Activated T-cell treated with anti-CD3 and anti-CD28 coated beads, Interleukin-2, amount 50 U/mL, for 48 hours (primary cell): ENCODE data around the gene RIOK2.
"Not testable (repeated sequence)": the region's sequence is repeated elsewhere in the genome, so short reads cannot be mapped to it uniquely, and the experiment has no call there.

Experiments used
- DNase-seq, 2 experiments: peaks; one replicate each; pipeline ENCODE4 v3.0.0-alpha.2; 2020

Gene RIOK2

DNA sequence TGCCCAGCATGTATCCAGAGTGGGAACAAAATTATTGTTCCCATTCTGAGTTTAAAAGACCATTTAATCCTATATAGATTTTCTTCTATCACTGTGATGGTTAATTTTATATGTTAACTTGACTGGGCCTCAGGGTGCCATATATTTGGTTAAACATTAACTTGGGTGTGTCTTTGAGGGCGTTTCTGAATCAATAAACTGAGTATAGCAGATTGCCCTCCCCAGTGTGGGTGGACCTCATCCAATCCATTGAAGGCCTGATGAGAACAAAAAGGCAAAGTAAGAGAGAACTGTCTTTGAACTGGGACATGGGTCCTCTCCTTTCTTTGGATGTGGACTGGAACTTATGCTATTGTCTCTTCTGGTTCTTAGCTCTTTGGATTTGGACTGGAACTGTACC lies 17.3 kb downstream of the RIOK2 start:
- no peak for DNase-seq

DNA sequence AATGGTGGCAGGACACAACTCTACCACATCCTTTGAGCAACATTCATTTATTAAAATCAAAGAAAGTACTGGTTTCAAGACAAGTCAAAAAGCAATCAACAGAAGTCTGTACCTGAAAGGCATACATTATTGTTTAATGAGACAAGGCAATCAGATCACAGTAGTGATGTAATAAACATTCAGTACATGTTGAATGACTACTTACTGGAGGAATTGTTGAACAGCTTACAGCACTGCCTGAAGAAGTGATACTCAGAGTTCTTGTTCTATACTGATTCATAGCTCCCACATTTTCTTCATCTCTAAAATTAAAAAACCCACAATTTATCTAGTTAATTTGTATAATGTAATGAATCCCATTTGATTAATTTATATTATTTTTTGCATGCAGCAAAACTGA lies 18.2 kb downstream of the RIOK2 start:
- DNase-seq: no peak

GRCh38 chr5:97163790-97164285 lies 19.2 kb downstream of the RIOK2 start:
- DNase-seq: no peak

DNA sequence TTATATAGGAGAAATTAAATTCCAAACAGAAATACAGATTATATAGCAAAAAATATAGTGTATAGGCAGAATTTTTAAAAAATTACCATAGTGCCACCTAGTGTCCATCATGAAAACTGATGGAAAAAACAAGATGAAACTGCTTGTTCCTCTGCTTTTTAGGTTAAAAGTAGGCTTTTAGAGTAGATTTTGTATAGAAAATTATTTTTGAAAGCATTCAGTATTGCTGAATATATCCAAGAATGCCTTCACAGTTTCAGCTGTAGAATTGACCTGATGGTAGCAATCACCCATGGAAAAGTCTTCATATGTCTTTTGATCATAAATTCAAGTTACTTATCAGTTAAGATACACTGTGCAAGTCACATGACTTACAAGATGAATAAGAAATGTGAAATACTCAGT lies 19.7 kb downstream of the RIOK2 start:
- no peak for DNase-seq

DNA sequence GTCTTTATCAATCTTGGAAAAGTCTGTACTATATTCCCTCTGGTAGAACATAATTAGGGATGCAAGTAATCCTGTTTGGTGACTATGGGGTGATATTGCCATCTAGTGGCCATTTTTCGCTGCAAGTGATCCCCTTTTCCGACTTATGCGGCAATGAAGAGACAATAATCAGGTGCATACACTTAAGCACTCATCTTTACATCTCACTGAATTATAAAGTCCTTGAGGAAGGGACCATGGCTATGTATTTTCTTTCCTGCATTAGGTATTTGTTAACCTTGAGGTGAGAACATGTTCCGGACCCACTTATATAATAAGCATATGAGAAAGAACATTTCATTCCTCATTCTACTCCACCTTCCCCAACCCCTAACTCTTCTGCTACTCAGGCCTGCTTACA lies 21.0 kb downstream of the RIOK2 start:
- DNase-seq: peak; percentile 53 to 58

GRCh38 chr5:97157689-97158088 lies 25.4 kb downstream of the RIOK2 start:
- no peak for DNase-seq

DNA sequence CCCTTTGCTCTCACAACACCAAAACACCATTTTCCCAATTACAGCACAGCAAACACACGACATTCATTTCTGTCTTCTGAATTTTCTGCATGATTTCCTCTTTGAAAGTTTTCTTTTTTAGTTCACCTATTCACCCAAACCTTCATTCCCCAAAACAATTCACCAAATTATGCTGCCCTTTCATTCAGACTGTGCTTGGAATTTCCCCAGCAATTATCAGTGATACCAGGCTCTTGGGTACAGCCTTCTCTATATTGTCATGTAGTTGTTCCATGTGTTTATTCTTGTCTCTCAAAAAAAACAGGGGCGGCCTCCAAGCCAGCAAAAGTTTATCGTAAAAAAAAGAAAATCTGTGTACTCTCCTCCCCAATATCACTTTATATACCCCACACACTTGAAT lies 31.7 kb downstream of the RIOK2 start:
- DNase-seq: no peak

- DNase-seq: no peak
Measured at GRCh38 chr5:97150401-97150800, 32.6 kb downstream of the RIOK2 start.

DNA sequence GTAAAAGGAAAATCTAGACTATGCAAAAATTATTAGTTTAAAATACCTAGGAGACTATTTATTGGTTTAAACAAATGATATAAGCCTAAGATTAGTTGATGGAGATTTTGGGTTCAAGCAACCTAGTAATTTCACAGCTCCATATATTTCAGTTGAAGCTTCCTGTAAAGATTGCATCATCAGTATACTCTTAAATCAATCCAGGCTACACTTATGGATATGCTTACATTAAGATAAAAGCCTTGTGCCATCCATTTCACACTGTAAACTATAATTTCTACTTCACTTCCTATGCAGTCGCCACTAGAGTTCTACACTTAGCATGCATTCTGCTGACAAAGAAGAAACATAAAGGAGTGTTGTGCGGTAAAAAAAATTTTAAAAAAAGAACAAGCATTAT lies 33.3 kb downstream of the RIOK2 start:
- DNase-seq: no peak

GRCh38 chr5:97148288-97148687 lies 34.8 kb downstream of the RIOK2 start:
- no peak for DNase-seq

DNA sequence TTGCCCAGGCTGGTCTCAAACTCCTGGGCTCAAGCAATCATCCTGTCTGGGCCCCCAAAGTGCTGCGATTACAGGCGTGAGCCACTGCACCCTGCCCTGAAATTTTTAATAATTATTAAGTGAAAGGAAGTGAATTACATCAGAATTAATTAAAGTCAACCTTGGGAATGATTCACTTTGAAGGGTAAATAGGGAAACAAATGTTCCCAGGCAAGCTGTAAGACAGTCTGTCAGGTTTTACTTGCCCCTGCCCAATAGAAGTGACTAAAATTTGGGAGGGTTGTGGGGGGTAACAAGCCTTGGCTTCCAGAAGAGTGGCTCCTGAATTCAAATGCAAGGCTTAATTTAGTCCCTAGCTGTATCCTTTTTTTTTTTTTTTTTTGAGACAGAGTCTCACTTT lies 39.3 kb downstream of the RIOK2 start:
- no peak for DNase-seq

DNA sequence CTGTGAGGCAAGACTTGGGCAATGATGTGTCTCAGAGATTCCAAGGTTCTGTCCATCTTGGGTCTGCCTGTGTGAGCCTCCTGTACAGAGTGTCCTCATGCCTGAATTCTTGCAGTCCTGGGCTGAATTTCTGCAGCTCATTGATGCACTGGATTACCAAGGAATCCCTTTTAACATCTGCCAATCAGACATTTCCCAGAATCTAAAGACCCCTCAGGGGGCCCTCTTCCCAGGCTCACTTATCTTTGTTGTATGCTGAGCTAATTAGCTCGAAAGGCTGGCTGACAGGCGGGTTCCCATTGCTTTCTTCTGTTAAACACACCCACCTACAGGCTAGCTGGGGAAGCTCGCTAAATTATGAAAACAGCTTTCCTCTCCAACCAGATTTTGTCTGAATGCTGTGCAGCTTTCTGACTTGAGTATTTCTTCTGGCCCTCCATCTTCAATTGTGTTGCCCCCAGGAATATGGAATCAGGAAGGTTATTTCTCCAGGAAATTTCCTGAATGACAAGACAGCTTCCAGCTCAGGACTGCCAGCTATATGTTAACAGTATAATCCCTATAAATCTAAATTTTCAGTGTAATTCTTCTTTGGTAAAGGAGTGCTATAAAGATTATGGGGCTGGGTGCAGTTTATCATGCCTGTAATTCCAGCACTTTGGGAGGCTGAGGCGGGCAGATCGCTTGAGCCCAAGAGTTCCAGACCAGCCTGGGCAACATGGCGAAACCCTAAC lies 40.4 kb downstream of the RIOK2 start, which contains the start of gene LIX1:
TSS of gene LIX1 (minus strand) at position 91 of the 734 bp plus-strand sequence. CDS start at position 56, 35 bp downstream.
- DNase-seq: peak; percentile 31 to 39

- no peak for DNase-seq
Measured at GRCh38 chr5:97141539-97141938, 41.5 kb downstream of the RIOK2 start.

DNA sequence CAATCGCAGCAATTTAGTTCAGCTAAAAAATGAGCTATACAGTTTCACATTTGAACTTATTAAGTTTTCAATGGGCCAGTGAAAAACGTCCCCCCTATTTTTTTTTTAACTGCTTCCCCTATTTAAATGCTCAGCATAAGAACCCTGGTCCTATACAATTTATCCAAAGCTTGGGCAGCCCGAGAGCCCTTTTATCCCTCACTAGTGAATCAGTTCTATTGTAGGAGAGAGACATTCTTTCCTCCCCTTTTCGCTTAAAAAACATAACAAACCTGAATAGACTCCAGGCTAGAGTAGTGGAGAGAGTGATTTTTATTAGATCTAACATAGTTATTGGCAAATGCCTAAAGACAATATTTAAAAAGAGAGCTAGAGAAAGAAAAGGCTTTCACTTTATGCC lies 42.0 kb downstream of the RIOK2 start:
- DNase-seq: no peak

DNA sequence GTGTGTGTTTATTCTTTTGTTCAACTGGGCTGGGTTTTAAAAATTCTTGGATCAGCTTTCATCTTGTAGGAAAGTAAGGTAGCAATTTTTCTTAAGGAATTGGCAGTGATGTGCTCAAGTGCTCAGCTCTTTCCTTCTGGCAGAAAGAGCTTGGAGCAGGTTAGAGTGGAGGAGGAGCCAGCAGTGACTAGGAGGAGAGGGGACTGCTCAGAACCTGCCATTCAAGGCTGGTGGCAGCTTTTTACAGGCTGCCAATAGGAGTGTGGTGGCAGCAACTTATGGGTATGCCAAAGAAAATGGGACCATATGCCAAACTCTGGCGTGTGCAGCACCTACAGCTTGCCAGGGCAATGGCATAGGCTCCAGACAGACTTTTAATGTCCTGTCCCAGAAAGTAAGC lies 42.8 kb downstream of the RIOK2 start:
- not testable (repeated sequence) for DNase-seq

- no peak for DNase-seq
Measured at GRCh38 chr5:97136475-97136874, 46.6 kb downstream of the RIOK2 start.

DNA sequence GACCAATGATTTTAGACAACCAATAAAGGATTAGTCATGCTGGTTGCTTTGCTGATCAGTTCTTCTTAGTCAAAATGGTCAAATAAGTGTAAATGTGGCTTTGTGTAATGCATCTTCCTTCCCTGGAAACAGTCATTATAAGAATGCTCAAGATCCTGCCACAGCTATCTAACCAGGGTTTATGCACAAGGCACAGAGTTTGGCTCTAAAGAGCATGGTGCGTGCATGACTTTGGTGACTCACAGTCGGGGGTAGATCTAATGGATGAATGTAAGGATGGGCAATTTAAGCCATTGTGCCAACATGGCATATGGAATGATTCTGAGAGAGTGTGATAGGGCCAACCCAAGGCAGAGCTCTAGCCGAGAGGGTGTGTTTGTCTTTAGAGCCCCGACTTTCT lies 47.2 kb downstream of the RIOK2 start:
- DNase-seq: peak in 1 of 2 experiments; percentile 30

DNA sequence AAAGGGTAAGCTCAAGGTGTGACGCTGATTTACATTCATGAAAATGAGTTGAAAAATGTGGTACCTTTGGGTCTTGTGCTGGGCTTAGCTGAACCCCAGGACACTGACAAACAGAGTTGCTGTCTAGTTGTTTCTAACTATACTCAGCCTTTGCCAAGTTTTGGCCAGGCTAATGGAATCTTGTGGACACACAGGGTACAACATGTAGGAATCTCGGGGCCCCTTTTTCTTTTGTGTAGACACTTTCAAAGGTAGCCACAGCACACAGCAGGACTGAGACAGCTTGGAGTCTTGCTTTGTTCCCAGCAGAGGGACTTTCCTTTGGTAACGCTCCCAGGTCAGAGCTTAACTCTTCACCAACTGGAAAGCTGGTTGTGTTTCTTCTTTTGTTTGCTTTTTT lies 48.4 kb downstream of the RIOK2 start:
- no peak for DNase-seq

- DNase-seq: no peak
Measured at GRCh38 chr5:97133101-97133500, 49.9 kb downstream of the RIOK2 start.

DNA sequence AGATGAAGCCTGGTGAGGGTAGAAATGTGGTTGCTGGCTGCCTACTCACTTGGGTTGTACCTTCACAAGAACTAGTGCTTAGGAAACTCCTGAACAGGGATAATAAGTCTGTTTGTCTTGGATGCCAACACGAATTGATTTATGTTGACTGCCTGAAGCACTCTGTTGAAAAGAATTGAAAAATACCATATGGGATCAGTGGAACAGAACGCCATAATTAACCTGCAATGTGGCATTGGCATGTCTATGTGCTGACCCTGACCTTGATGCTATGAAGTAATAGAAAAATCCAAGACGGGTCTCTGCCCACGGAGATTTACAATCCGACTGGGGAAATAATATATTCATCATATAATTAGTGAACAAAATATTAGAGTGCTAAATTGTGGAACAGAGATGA lies 51.1 kb downstream of the RIOK2 start:
- no peak for DNase-seq

DNA sequence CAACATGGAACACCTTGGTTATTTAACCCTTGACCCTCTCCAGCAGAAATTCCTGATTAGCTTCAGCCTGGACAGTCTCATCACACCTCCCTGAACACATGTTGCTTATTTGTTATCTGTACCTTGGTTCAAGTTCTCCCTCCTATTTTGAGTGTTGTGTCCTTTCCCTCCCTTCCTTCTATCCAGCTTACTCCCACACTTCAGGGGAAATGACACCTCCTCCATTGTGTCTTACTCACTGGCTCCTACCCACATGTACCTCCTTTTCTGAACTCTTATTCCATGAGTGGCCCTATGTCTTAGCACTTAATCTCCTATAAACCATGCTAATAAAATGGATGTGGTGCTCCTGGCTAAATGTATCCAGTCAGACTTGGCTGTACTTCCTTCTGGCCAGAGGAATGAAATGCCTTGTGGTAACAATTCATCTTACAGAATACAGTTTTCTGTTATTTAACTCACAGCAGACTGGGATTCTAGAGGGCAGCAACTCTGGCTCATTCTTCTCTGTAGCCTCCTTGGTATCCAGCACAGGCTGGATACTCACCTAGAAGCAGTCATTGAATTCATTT lies 51.8 kb downstream of the RIOK2 start:
- DNase-seq: no peak

DNA sequence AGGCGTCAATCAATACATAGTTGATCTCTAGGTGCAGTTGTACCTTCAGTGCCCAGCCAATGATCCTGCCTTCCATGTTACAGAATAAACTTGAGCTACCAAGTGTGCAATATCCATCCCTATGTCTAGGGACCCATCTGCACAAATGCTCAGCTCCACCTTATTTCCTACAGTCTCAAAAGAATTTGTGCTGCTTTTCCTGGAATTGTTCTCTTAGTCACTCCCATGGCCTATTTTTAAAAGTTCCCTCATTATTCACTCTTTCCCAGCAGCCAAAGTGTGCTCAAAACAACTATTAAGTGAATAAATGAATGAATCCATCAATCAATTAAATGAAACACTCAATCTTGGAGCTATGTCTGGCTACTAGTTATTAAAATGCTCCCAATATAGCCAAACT lies 55.3 kb downstream of the RIOK2 start:
- DNase-seq: no peak

DNA sequence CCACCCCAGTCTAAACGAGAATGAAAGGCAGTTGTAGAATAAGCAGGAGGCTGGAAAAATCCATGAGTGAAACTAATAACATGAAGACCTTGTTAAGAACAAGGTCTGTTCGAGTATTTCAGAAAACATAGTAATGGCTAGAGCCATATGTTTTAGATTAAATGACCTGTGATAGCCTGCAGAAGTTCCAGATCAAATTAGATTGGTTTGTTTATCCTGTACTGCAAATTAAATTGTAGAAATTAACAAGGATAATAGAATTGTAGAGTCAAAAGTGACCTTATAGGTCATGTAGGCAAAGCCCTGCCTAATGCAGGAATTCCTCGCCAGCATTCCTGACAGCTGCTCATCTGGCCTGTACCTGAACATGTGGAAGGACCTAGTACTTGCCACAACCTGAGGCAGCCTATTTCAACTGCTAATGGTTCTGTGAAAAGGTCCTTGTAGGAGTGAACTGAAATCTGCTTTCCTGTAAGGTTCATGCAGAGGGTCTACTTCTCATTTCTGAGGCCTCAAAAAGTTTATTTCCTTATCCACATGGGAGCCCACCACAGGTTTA lies 57.8 kb downstream of the RIOK2 start:
- DNase-seq: no peak

DNA sequence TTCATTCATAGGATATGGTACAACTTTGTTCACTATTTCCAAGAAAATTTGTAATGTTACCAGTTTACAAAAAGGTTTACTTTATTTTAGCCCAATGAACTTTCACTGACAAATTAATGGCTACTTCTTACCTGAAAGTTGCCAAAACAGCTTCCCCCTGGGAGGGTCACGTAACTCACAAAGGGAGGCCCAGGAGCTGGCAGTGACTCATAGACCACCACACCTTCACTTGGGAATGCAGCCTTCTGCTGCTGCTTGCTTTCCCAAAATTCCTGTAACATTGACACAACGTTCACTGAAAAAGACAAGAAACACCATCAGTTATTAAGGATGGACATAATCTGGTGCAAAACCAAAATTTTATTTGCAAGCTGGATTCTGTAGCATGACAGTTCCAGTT lies 58.7 kb downstream of the RIOK2 start:
- DNase-seq: no peak
